HepG2 (cell line): Measurements from ENCODE around the gene CCNA2.

ENCODE experiments used
- CENPX ChIP-seq: sonication (generic); formaldehyde crosslinking; IDR thresholded peaks from 2 replicates; pipeline ENCODE4 v1.9.0; 2021; ENCODE audit warnings: mild to moderate bottlenecking, missing genetic modification reagents, moderate library complexity
- EP300 ChIP-seq, 3 experiments: sonication (generic) in 1 of 3; formaldehyde crosslinking in 1 of 3; IDR thresholded peaks; 2 replicates each; pipeline versions ENCODE4 v1.5.1 to v1.6.1; 2011 to 2020; ENCODE audit warnings: low read depth in 2 of 3, low read length in 2 of 3, borderline replicate concordance in 1 of 3, improper control_type of control experiment in 1 of 3, mild to moderate bottlenecking in 1 of 3, missing genetic modification reagents in 1 of 3, moderate library complexity in 1 of 3
- MAFG ChIP-seq: sonication (generic); formaldehyde crosslinking; IDR thresholded peaks from 2 replicates; pipeline ENCODE4 v1.5.1; 2020; ENCODE audit warnings: mild to moderate bottlenecking, missing genetic modification reagents
- ZBTB37 ChIP-seq: sonication (generic); formaldehyde crosslinking; IDR thresholded peaks from 2 replicates; pipeline ENCODE4 v1.4.0; 2020; ENCODE audit warnings: mild to moderate bottlenecking, missing genetic modification reagents
- ZNF282 ChIP-seq: fragments of 450-650 bp; IDR thresholded peaks from 2 replicates; pipeline ENCODE4 v1.6.1; 2018; ENCODE audit not compliant: partially characterized antibody

DNA sequence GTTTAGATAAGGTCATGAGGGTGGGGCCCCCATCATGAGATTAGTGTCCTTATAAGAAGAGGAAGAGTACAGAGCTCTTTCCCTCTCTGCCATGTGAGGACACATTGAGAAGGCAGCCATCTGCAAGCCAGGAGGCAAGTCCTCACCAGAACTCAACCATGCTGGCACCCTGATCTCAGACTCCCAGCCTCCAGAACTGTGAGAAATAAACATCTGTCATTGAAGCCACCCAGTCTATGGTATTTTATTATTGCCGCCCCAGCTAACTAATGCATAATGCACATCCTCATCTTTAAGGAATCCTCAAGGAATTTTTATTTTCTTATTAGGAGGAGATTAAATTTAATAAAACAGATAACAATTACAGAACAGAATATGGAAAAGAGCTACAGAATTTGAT, 39.3 kb downstream of the CCNA2 start:
- TF ChIP-seq MAFG (CRISPR knock-in tag) (no peak), ZNF282 (no peak), CENPX (CRISPR knock-in tag) (no peak), EP300 (IDR thresholded peaks at IDR 0.05; ENCODE audit: low read depth in 2 of 2, low read length in 2 of 2) (no peak), EP300 (CRISPR knock-in tag; IDR thresholded peaks at IDR 0.05; ENCODE audit: borderline replicate concordance) (no peak), ZBTB37 (no peak)
